NCI-H1417 (cell line): Measurements from ENCODE around the gene PPM1H.

ENCODE experiments used
- DNase-seq, 3 experiments: peaks; one replicate each; lab custom pipeline; 2025; lab: John Stamatoyannopoulos, UW

Gene PPM1H

DNA sequence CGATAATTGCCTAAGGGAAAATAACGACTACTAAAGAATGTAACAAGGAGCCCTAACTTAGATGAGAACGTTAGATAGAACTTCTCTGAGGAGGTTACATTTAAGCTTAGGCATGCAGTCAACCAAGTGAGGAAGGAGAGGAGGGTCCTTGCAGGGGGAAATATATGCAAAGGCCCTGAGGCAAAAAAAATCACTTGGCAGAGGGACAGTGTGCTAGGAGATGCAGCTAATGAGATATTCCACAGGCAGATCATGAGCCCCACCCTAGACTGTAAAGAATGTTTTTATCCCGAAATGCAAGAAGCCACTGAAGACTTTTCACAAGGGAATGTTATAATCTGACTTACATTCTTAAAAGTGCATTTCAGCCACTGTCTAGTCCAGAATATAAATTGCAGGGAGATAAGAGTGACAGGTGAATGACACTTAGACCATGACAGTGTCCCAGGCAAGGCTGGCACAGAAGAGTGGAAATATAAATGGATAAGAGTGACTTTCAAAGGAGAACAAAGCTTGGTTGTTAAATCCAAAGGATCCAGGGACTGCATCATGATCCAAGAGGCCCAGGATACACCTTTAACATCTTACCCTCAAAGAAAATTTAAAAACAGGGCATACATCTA is 61.0 kb downstream of the PPM1H start:
- DNase-seq, result no peak

DNA sequence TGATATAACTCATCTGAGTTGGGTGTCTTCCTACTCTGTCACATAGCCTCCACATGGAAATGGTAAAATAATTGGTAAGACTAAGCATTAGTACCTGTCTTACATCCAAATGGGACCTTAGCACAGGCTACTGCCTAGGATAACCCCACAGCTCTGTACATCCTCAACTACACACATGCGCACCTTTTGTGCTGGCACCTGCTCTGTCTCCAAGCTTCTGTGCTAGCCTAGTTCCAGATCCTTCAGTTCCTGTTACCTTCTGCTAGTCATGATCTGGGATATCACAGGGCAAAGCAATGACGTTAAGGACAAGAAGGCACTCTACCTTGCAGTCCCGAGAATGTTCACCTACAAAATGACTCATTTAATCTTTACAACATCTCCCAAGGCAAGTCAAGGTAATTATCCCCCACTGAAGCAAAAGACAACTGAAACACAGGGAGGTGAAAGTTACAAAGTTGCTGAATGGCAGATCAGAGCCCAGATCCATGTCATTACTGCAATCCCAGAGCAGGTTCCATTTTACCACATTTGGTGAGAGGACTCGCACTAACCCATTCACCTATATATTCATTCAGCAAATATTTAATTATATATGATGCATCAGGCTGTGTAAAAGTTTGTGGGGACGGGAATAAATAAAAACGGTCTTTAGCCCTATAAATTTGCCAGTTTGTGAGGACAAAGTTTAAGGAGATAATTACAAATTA is 61.7 kb downstream of the PPM1H start:
- no peak for DNase-seq

DNA sequence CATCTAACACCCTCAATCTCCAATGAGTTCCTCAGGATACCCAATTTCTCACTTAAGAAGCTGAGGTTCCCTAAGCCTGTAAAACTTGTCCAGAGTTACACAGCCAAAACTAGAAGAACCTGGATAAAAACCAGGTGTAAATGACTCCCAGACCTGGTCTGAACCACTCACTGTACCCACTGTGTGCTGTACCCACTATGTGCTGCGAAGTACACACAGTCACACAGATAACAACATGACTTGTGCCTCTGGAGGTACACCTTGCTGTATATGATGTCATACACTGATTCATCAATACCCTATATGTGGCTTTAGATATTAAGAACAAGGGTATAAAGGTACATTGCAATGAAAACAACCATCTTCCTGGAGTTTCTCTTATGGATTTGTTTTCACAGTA is 66.1 kb downstream of the PPM1H start:
- no peak for DNase-seq

DNA sequence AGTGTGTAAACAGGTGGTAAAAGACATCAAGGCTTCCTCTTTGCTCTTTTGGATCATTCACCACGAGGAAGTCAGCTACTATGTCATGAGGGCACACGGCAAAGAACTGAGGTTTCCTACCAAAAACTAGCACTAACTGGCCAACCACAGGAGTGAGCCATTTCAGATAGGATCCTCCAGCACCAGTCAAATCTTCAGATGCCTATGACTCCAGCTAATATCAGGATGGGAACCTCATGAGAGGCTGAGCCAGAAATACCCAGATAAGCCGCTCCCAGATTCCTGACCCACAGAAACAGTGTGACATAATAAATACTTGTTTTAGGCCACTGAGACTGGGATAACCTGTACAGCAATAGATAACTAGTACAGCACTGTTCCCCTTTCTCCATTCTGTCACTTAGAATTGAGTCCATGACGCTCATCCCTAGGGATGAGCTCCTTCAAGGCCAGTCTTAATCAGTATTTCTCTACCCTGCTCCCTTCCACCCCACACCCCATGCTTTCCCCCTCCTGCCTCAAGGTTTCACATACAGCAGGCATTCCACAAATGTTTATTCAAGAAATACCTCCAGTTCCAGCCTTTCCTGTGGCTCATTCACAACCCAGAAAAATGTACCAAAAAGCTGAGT is 68.4 kb downstream of the PPM1H start:
- no peak for DNase-seq

DNA sequence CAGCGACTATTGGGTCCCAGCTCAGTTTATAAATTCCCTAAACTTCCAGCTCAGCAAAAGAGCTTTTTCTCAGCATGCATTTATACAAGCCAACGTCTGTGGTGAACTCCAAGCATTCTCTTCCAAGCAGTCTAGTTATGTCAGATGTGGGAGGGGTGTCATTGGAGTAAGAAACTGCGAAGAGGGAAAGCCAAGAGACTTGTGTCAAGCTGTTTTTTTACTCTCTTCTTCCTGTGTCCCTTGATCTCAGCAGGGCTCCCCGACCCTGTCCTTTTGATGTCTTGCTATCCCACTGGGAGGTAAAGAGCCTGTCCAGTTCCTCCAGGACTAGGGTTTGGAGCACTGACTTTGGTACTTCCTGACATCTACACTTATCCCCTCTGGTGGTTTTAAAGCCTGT is 69.0 kb downstream of the PPM1H start:
- DNase-seq, result no peak

DNA sequence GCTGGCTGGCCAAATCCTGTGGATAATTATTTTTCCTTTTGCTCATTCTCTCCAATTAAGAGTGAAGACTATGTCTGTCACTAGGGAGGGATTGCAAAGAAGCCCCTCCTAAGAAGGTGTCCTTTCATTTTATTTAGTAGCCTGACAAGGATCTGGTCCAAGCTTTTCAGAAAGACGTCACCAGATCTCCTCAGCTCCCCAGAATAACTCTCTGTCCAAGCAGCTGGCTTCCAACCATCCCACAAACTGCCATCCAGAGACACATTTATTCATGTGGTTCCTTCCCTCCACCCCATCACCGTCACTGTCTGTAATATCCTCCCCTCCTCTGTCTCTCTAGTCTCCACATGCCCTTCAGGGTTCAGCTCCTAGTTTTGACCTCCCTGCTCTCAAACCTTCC is 69.9 kb downstream of the PPM1H start:
- DNase-seq, result no peak

DNA sequence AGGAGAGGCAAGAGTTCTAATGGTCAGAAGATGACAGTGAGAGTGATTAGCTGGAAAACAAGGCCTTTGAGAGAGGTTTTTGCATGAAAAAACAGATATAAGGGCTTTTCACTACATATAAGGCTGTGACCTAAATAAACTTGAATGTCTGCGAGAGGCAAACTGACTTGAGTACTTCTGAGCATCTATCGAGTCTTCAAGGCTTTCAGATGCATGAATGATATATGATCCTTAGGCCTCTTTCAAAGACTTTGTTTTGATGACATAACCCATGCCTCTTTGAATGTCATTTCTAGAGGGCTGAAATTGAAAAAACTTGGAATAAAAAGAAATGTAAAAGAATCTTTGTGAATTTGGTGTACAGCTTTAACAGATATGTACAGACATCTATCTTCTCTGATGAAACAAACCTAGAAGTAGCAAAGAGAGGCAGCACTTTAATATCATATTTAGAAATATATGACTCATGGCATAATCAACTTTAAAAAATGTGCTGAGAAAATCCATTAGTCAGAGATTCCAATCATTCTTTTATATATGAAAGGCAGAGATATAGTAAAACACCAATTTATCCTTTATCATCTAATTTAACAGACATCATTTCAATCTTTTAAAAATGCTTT is 72.6 kb downstream of the PPM1H start:
- no peak for DNase-seq

DNA sequence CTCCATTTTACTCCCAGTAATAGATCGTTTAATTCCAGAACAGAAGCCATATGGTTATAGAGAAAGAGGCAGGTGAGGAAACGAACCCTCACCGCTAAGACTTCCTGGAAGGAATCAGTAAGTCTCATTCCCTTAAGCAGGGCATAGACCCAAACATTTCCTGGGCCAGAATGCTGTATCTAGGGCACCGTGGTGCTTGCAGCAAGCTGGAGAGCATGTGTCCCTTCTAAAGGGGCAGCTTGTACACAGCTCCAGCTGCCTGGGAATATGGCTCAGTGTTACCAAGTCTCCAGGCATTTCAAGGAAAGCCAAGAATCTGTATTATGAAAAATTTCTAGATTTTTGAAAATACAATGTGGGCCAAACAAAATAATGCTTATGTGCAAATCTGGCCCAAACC is 73.4 kb downstream of the PPM1H start:
- DNase-seq, result no peak

DNA sequence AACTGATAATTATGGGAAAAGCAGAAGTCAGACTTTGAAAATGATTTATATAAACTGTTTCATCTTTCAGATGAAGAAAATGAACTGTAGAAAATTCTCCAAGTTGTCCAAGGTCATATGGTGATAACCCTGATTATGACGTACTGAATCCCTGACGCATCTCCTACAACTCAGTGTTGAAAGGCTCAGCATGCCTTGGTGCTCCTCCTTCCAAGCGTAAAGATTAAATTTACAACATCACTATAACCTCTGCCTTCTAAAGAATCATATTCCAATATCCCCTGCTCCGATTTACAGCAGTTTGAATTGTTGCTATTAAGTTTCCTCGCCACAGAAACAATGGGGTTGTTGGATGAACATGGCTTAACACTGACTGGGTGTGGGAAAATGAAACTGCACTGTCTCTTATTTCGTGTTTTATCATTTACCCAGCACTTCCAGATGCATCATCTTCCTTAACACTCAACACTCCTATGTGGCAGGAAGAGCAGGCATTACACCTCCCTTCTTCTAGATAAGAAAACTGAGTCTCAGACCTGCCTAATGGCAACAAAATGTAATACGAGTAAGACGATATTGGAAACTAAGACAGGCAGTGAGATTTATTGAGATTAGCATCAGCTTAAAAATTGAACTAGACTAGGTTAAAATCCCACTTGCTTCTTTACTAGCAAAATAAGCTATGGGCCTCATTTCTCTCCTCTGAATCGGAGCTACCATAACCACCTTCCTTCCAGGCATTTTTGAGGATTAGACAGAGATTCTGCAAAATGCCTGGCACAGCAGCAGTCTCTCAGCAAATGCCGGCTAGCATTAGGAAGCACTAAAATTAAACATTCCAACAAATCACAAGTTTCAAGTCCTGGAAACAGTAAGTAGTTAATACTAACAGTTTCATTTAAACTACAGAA is 74.2 kb downstream of the PPM1H start:
- DNase-seq, result no peak

DNA sequence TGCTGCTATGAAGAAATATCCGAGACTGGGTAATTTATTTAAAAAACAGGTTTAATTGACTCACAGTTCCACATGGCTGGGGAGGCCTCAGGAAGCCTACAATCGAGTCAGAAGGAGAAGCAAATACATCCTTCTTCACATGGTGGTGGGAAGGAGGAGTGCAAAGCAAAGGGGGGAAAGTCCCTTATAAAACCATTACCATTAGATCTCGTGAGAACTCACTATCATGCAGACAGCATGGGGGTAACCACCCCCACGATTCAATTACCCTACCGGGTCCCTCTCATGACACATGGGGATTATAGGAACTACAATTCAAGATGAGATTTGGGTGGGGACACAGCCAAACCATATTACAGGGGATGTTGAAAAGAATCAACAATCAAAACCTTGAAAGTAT is 74.9 kb downstream of the PPM1H start:
- no peak for DNase-seq

DNA sequence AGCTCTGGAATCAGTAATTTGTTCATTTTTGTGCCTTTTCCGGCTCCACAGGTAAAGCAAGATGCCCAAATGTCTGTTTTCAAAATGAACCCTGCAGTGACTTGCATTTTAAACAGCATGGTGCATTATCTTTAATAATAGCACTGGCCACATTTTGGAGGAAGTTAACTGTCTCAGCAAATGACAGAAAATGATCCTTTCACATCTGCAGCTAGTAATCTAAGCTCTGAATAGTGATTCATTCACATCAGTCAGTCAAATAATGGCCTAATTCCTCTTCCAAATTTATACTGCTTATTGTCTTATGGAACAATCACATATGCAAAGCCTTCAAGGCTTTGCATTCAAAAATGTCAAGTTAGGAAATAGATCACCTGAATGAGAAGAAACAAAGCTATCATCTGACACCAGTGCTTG is 75.6 kb downstream of the PPM1H start:
- DNase-seq, result peak in 2 of 3 experiments; percentile 23 to 63

DNA sequence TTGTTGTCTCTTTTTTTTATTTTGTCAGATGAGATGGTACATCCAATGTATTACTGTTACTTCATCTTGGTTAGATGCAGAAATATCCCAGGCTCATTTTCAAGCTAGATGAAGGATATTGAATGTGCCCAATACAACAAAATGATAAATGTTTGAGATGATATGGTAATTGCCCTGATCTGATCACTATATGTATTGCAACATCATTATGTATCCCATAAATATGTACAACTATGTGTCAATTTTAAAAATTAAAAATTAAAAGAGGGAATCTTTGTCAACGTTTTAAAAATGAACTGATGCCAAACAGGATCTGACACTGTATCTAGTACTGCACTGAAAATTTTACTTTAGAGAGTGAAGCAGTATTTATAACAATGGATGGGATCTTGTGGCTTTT is 78.5 kb downstream of the PPM1H start:
- no peak for DNase-seq

DNA sequence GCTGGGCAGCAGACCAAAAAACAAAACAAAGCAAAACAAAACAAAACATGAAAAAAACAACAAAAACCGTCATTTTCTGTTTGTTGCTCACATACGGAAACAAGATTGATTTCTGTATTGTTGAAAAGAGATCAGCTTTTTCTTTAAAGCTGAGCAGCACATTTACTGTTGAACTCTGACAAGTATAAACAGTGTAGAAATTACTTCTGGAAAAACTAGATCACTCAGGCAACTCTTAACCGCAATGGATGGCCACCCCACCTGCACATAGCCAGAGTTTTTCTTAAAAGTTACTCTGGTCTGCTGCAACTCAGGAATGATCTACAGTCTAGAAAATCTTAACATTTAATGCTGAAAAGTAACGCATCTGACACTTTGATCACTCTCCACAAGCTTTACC is 80.9 kb downstream of the PPM1H start:
- no peak for DNase-seq

DNA sequence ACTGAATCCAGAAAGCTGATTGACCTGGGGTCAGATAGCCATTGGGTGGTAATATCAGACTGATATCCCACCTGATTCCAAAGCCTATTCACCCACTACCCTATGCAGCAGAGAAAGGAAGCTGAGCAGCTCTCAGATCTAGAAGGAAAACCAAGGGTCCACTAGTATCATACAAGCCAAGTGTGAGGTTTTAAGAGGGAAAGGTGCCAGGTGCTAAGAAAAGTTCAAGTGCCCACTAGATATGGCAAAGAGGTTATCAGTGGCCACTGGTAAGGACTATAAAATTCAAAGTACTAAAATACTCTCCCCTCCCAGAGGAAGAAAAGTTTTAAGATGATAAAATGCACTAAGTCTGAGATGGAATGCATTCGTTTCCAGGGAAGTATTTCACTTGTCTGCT is 85.6 kb downstream of the PPM1H start:
- no peak for DNase-seq

DNA sequence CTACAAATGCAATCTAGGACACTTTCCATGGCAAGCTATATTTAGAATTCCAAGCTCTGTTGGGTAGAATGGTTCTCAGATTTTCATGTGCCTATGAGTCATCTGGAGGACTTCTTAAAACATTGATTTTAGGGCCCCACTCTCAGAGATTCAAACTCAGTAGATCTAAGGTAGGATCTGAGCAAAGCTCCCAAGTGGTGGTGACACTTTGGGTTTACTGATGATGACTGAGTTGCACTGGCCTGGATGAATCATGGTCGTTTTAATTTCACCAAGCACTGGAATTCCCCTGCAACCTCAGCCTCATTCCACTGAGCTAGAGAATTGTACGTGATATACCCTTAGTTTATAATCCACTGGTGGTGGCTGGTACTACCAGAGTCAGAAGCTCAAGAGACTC is 86.5 kb downstream of the PPM1H start:
- no peak for DNase-seq

DNA sequence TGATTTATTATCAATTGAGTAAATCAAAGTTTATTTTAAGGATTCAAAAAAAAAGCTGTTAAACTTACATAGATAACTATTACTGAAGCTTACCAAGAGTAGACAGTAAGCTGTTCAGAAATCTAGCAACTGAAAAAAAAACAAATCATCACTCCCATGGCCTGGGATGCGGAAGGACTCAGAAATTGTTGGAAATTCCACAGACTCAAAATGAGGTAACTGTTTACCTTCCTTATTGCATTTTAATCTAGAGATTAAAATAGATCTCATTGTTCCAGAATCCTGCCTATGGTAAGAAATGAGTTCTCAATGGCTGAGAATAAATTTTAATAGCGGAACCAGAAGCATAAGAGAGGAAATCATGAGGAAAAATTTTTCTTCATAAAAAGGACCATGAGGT is 87.2 kb downstream of the PPM1H start:
- DNase-seq, result no peak

DNA sequence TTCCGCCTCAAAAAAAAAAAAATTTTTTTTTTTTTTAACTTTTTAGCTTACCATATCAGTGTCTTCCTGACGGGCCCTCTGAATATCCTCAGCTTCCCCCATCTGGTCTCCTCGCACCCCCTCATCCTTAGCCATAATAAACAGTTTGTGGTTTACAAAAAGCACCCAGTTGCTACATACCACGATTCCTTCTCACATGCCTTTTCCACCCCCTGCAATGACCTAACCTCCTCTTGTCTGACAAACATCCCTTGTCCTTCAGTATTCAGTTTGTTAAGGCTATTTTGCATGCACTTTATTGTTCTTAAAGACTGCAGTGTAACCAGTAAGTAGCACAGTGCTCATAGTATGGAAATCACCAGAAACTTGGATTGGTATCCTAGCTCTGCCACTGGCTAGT is 88.5 kb downstream of the PPM1H start:
- no peak for DNase-seq

DNA sequence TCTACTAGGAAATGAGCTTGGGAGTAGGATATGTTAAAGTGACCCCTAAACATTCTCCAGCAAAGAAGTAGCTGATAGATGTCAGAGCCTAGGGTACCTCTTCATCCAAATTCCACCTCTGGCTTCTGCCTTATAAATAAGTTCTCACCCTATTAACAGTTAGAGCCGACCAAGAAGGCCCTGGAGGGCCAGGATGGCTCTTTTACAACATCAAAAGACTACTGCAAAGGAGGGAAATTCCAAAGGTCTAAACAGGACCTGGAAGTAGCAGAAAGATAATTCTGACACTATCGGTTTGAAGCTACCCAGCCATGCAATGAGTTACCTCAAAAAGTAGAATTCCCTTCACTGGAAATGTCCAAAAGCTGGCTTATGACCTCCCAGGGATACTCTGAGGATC is 90.0 kb downstream of the PPM1H start:
- no peak for DNase-seq

DNA sequence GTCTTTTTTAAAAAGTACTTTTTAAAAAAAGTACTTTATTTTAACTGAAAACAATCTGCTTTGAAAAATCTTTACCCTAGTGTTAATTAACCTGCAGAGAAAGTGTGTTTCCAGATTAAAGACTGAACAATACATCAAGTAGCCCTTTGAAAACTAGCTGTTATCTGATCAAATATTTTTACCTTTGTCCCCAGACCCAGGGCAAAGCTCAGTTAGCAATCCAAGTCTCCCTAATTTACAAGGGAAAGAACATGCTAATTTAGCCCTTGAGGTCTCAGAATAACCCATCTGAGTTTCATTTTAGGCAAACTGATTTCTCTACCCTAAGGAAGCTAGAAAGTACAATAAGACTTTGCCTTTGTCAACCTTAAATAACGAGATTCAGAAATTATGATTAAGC is 91.2 kb downstream of the PPM1H start:
- DNase-seq, result no peak

DNA sequence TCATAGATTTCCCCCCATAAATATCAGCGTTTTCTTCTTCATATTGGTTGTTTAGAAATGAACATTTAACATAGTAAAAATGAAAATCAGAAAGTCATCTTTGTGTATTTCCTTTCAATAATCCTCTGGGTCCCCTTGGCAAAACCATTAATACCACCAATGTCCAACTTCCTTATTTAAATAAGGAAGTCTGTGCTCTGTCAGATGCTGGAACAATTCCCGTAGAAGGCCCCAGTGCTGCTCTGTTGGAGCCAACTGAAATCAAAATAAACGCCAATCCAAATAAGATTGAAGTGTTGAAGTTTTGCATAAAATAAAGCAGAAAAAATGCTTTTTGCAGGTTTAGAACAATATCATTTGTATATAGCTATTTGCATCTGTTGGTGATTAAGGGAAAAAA is 93.1 kb downstream of the PPM1H start:
- no peak for DNase-seq

DNA sequence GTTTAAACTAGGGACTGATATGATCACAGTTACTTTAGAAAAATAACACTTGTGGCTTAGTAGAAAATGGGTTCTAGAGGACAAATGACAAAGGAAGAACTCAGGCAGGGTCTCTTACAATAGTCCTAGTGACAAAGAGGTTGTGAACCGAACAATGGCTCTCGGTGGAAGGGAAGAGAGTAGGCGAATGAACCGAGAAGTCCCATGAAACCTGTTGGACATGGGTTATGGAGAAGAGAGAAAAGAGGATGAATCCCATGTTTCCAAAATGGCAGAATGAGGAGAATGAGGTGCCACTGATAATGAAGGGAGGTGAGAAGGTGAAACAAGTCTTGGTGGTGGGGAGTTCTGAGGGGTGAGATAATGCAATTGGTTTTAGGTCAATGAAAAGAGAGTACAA is 94.1 kb downstream of the PPM1H start:
- DNase-seq, result no peak
